Kidney glomerular epithelial cell (primary cell): ENCODE measurements around the gene TRPV4.

Source experiments
- DNase-seq: peaks from one replicate; lab custom pipeline; 2025; lab: John Stamatoyannopoulos, UW

TRPV4 gene

DNA sequence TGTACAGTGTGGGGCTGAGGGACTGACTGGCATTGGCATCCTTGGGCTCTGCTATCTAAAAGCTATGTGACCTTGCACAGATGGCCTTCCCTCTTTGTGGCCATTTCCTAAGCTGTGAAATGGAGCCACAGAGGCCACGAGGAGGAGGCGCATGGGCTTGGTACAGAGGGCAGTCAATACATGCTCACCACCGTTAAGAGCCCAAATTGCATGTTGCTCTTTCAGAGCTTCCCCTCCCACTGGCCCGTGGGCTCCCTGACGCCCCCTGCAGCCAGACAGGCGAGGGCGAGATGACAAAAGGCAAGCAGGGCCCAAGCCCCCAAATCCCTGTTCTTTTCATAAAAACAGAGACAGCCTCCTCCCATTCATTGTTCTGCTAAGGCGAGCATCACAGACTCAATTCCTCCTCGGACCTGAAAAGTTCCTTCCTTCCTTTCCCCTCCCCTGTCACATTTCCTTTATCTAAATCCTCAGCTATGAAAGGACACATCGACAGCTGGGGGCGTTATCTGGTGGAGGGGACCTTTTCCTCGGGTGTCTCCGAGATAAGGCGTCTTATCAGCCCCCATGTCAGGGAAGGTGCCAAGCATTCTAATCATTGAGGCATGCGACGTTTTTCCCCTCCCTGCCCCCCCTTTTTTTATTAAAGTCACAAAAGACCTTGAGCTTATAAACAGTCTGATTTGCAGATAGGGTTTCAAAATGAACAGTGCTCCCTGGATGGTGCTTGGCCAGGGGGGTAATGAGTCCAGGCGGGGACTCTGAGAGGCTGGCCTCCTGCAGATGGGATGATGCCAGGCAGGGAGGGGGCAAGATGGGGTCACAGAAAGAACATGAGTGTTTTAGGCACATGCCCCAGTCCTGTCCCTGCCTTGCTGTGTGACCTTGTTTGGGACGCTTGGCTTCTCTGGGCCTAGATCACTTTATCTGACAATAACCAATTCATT is 93.2 kb downstream of the TRPV4 start:
- DNase-seq = no peak

DNA sequence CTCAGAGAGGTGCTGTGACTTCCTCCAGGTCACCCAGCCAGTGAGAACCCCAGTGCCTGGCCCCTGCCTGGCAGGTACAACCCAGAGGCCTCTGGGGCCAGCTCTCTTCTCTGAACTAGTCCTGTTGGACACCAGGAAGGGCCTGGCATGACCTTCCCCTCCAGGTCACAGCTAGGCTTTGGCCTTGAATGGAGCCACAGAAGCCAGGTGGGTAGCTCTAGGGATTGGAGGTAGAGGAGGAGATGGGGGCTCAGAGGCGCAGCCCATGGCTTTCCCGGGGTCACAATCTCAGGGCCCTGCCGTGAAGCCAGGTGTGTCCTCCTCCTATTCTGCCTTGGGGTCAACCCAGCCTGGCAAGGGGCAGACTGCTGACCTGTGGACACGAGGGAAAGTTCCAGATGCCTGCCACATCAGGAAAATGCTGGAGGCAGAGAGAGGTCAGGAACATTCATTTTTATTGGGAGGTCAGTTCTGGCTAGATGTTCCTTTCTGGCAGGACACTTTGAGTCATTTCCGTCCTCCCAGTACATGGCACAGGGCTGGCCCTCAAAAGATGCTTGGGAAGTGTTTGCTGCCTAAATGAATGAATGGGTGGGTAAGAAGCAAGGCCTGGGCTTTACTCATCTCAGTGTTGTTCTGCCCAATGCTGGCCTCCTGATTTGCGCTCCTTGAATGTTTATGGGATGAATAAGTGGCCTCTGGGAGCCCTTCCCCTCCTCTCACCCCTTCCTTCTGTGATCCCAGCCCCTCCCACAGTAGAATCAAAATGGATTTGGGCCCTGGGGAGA is 94.1 kb downstream of the TRPV4 start:
- no peak for DNase-seq

DNA sequence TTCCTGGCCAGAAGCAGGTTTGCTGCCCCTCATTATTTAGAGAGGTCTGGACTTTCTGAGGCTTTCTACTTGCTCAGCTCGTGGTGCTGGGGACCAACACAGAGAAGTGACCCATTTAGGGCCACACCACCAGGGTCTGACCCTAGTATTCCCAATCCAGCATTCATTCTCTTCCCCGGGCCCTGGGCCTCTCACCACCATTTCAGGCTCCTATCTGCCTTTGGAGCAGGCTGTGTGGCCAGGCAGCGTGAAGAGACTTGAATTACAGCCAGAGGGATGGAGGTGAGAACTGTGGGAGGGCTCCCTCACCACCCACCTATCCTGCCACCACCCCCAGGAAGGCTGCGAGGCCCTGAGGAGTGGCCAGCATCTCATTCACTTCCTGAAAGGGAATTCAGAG is 95.0 kb downstream of the TRPV4 start:
- DNase-seq = peak; percentile 12

DNA sequence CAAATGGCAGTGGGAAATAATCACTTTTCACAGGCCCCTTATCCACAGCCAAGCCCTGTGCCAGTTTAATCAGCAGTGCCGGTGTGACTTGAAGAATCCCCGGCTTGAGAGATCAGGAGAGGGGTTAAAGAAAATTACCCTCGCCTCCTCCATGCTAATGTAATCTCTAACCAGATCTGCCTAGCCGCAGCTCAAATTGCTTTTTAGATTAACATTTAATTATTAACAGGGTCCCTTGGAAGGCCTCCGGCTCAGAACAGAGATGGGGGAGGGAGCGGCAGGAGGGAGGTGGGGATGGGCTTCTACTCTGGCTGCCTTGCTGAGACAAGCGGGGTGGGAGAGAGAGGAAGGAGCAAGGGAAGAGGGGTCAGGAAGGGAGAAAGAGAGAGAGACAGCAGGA is 95.6 kb downstream of the TRPV4 start:
- DNase-seq = peak; percentile 52

DNA sequence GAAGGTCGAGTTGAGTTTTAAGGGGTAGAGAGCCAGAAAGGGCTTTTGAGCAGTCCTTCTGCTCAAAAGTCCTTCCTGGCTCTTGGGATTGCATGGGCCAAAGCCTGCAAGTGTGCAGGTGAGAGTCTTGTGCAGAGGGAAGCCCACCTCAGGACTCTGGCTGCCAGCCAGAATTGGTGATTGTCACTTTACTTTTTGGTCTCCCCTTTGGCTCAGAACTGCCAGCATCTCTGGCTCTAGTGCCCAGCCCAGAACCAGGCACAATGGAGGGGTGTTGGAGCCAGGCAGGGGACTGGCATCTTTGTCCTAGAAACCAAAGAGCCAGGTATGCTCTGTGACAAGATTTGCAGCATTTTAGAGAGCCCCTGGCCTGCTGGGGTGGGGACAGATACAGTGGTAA is 96.1 kb downstream of the TRPV4 start:
- DNase-seq = no peak

DNA sequence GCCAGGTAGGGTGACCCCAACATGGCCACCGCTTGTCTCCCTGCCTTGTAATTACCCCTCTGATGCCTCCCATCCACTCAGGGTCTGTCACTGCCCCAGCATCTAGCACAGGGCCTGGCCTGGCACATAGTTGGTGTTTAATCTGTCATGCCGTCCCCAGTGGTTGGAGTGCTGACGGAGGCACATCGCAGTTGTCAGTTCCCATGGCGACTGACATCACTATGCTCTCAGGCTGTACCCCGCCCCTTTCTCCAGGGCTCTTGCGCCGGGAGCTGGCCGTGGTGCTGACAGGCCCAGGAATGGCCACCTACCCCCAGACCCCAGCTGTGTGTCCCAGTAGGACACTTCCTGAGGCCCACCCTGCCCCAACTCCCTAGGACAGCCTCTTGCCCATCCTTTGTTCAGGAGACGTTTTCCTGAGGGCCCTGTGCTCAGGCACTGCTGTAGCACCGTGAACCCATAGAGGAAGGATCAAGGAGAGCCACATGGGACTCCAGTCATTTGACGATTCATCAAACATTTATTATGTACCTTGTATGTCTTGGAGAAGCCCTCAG is 96.6 kb downstream of the TRPV4 start:
- DNase-seq = peak; percentile 31

DNA sequence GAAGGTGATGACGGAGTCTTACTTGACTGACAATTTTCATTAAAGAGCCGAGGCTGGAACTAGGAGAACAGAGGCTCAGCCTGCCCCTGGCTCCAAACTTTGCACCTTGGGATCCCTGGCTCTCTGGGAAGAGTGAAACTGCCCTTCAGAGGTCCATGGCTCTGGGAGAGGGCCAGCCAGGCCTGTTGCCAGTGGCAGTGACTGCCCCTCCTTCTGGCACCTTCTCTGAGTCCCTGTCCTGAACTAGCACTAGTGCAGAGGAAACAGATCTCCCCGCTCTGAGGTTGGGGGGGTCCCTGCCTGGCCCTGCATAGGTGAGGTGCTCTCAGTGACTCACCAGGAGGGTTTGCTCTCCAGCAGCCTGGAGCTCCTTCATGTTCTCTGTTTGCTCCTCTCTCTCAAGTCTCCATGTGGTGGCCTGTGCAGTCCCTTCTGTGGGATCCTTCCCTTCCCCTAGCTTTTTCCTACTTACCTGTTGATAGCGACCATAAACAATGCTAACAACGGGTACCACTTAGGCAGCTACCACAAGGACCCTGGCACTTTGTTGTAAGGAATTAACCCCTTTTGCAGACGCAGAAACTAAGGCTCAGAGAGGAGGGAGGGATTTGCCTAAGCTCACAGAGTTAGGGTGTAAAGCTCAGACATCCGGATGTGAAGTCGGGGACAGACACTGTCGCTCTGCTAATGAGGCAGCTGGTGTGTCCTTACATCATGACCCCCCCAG is 97.2 kb downstream of the TRPV4 start:
- DNase-seq = no peak

DNA sequence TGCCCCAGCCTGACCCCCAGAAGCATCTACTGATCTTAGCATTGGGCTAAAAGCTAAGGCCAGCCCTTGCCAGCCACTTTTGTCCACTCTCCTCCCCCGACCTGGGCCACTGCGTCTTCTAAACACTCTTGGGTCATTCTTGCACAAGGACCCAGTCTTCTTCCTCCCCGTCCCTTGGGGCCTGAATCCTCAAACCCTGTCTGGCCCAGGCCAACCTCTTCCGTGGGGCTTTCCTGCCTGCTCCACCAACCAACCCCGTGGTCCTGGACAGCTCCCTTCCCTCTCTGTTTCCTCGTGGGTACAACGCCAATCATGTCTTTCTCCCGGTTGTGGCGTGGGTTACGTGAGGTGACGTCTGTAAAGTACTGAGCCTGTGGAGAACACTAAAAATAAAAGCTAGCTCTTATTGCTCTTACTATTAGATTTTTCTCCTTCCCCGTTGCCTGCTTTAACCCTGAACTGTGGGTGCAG is 98.1 kb downstream of the TRPV4 start:
- DNase-seq = no peak

DNA sequence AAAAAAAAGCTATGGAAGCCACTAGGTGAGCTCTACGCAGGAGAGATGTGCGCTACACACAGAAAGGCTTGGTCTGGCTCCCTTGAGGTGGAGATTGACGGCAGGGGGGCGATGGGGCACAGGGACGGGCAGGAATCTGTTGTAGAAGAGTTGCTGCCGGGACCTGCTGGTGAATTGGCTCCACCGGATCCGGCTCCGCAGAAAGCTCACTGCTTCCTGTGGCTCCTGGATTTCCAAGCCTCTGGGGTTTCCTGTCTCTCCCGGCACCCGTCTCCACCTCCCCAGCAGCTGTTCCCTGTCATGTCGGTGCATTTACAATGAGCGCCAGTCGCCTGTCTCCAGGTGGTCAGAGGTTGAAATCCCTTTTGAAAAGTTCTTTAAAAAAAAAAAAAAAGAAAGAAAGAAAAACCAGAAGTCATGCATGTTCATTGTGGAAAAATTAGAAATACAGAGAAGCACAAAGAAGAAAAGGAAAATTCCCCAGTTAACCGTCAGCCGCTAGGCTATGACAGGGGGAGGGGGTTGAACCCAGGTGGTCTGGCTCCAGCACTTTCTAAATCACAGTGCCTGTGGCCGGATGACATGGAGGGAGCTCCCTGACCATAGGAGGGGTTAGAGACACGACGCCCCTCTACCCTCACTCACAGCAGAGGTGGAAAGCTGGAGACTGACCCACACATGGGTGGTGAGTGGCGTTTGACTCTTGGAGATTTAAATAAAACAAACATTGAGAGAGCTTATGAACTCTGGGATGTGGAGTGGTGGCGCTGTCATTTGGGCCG is 98.8 kb downstream of the TRPV4 start:
- DNase-seq = no peak
